HPDE6-E6E7 (cell line): ENCODE measurements around the gene SUSD6.

Experiments used
- DNase-seq: peaks from one replicate; pipeline ENCODE4 v3.0.0; 2011; ENCODE audit warnings: missing footprints; ENCODE audit errors: extremely low spot score

Gene SUSD6

DNA sequence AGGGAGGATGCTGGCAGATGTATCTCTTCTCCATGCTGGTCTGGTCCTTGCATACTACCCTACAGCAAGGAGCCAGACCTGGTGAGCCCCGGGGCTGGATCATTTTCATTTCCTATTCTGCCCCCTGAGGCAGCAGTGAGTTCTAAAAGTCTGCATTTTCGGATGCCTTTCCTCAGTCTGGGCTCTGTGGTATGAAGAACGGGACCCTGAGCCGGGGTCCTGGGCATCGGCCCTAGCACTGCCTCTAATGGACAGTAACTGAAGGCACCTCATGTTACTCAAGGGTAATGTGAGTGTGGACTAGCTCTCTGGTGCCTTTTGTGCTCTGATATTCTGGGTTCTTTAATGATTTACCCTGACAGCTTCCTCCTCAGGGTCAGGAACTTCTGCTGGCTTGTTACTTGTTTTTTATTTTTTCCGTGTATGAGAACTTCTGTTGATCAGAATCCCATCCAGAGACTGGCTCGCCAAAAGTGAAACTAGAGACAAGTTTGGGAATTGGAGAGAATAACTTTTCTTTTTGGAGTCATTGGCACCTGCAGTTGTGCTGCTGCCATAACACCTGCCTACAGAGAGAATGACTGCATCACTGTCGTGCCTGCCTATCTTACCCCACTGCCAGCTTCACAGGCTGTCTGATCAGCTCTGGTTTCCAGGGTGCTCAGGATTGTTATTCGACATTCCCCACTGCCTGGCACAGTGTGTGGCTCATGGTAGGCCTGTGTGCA, 62.3 kb downstream of the SUSD6 start:
- no peak for DNase-seq

GRCh38 chr14:69674546-69675244, 63.3 kb downstream of the SUSD6 start:
- no peak for DNase-seq

- DNase-seq: no peak
Observed at GRCh38 chr14:69675245-69675583, 63.8 kb downstream of the SUSD6 start.

DNA sequence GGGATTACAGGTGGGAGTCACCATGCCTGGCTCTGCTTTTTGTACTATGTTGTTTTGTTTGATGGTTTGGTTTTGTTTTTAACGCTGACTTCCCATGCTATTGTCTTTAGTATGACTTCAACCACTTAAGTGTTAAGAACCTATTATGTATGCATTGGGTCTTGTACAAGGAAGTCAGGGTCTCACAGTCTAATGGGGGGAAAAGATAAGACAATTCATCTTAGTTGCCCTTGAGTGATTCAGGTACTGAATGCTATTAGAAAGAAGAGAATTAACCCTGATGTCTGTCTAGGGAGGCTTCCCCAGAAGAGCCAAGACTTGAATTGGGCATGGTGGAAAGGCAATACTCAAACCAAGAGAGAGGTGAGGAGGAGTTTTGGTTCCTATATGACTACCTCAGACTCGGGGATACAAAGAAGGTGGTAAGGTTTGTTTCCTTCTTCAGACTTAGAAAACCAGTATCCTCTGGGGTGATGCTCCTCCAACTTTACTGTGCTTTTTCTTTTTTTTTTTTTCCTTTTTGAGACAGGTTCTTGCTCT, 64.6 kb downstream of the SUSD6 start:
- DNase-seq: no peak

DNA sequence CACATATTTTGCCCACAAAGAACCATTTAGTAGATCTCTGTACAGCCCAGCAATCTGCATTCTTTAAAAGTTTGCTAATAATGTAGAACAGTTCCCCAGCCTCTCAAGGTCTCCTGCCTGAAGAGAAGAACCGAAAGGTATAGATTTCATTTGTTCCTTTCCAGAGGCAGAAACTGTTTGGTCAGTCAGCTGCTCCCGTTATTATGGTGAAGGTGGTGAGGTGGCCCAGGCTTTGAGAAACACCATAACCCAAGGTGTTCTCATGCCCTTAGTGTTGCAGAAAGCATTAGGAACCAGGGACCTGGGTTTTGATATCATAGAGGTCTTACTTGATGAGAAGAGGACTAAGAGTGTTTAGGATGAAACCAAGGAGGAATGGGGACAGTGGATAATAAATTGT, 65.3 kb downstream of the SUSD6 start:
- DNase-seq: no peak

GRCh38 chr14:69680297-69680696, 68.9 kb downstream of the SUSD6 start:
- no peak for DNase-seq

DNA sequence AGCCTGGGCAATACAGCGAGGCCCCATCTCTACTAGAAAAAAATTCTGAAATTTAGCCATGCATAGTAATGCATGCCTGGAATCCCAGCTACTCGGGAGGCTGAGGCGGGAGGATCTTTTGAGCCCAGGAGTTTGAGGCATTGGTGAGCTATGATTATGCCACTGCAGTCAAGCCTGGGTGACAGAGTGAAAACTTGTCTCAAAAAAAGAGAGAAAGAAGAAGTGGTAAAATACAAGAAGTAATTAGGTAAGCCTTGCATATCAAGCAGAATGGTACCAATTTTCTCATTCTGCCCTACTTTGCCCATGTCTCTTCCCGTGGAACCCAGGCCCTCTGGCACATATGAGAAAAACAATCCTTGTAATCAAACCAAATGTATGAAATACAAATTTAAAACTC, 70.7 kb downstream of the SUSD6 start:
- no peak for DNase-seq

DNA sequence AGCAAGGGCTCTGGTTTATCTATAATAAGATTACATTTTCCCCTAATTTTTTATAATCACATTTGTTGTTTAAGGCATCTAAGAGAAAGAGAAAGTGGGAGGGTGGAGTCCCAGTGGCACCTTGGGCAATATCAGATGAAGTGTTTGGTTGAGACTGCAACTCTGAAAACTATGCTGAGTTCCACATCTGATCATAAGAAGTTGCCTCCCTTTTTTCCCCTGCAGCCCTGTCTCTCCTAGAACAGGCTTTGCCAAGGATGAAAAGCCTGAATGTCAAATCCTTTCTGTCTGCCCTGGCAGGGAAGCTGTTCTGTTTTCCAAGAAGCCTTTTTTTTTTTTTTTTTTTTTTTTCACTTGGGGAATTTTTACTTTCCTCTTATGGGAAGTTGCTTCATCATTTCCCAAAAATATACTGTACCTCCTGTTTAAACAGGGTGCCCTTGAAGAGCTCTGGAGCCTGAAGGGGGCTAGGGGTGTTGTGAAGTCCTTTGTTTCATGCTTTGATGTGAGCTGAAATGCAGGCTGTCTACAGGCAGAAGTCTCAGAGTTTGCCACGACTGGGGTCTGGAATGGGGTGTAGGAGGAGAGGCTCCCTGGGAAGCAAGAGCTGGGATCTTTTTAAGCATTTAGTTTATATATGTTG, 71.3 kb downstream of the SUSD6 start:
- DNase-seq: no peak

DNA sequence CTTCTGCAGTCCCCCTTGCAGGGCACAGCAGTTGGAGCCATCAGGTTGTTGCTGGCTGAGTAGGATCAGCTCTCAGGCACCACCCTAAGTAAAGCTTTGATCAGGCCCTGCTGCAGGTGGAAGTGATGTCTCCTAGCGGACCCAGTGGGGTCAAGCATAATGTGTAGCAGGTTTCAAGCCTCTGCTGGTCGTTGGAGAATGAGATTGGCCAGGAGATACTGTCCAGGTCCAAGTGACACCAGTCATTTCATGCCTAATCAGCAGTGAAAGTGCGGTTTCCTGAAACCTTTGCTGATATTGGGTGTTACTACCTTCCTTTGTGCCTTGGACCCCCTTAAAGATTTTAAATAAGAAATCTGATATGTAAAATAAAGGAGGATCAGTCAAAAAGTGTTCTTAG, 72.6 kb downstream of the SUSD6 start:
- no peak for DNase-seq

- DNase-seq: no peak
Observed at GRCh38 chr14:69684461-69685217, 73.2 kb downstream of the SUSD6 start.

- DNase-seq: peak; percentile 94
Observed at GRCh38 chr14:69685218-69685616, 73.8 kb downstream of the SUSD6 start.

DNA sequence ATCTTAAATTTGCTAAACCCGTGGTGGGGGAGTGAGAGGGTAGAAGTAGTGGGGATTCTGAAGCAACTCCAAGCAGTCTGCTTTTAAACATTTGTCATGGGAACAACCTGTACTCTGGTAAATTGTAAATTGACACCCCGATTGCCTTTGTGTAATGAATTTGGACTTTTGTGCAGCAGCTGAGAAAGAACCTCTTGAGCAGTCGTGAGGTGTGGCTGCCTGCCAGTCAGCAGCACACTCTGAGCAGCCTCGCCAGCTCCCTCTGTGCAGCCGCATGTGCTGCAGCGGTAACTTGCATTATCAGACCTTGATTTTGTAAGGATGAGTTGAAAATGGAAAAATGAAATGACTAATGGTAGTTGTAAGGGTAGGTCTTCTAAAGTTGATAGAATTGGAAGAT, 74.3 kb downstream of the SUSD6 start:
- DNase-seq: peak; percentile 60

GRCh38 chr14:69687606-69688298, 76.4 kb downstream of the SUSD6 start:
- no peak for DNase-seq

DNA sequence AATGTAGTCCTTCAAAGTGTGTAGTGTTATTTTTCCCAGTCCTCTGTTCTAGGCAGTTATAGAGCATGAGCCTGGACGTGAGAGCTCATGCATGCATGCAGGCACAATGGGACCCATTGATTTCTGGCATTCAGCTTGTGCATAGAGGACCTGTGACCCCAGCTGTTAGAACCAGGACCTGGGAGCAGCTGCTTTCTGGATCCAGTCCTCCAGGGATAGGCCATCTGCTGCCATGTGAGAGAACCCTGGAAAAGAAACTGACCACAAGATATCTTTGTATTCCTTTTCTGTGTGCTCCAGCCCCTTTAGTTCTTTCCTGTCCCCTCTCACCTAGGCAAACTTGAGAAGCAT, 76.9 kb downstream of the SUSD6 start:
- DNase-seq: no peak

GRCh38 chr14:69690042-69690441, 78.6 kb downstream of the SUSD6 start:
- DNase-seq: no peak

GRCh38 chr14:69692594-69692993, 81.2 kb downstream of the SUSD6 start:
- no peak for DNase-seq

DNA sequence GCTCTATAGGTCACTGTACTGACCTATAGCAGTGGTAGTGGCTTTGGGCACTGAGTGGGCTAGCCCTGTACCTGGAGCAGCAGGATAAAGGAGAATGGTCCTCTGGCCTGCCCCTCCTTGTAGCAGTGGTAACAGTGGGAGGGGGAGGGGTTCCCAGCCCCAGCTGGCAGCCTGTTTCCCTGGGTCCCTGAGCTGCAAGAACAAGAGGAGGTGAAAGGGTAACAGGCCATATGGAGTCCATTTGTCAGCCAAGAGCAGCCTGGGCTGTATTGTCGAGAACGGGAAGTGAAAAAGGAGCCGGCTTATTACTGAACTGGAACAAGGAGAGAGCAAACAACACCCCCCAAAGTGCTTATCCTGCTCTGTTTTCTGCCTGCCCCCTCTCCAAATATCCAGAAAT, 81.7 kb downstream of the SUSD6 start:
- DNase-seq: no peak

DNA sequence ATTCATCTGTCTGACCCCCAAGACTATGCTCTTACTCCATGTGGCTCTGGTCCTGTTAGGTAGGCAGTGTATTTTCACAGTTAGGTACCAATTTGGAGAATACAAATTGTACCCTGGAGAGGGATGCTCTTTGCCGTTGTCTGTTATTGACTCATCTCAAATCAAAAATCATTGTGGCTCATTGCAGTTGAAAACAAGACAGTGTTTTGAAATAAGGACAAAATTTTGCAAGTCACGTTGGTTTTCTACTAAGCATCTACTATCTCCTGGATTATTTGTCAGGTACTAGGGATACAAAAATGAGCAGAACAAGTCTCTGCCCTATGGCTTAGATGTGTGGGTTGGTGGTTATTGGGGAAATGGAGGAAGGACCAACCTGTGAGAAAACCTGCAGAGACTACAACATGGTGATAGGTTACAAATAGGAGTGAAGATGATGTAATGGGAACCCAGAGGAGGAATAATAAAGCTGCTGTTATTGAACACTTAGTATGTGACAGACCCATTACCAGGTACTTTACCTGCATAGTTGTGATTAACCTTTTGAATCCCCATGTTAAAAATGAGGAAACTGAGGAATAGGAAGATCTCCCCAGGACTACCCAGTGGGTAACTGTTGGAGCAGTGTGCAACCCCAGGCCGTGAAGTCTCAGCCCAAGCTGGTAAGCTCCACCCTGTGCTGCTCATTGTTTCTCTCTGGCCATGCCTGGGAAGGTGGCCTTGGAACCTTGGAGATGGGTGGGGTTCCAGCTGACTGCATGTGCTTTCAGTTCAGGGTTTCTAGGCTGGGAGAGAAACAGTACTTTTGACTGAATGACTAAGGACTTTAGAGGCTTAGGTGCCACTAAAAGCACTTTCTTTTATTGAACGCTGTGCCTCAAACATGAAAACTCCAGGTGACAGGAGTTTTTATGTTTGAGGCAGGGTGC, 82.7 kb downstream of the SUSD6 start:
- no peak for DNase-seq

- DNase-seq: no peak
Observed at GRCh38 chr14:69694730-69695281, 83.4 kb downstream of the SUSD6 start.
